Urothelium cell line (cell line): ENCODE results near the gene EMSY.

Experiments
- DNase-seq: peaks from one replicate; pipeline ENCODE4 v3.0.0; 2011; ENCODE audit warnings: low spot score, mixed read lengths
- FAIRE-seq: peaks from 2 replicates; lab custom pipeline; 2011; peaks lifted over from hg19 to GRCh38; lab: Jason Lieb, UNC

The EMSY gene

GRCh38 chr11:76453248-76453647, 8.4 kb downstream of the EMSY start:
- DNase-seq (no peak), FAIRE-seq (no peak)

- FAIRE-seq (no peak), DNase-seq (no peak)
Measured at GRCh38 chr11:76455331-76455730, 10.5 kb downstream of the EMSY start.

DNA sequence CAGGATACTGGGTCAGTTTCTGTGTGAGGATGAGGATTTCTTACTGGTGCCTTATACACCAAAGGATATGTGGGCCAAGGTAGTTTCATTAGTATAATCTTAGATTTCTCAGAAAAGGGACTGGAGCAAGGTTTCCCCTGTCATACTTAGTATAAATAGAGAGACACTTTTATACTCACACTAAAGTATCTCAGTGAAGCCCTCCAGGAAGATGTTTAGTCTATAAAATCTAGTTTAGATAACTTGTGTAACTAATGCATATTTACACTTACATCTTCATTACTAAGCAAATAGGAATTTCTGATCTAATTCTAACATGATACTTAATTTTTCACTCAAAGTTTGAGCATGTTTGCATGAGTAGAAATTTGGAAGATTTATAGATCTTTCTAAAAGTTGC, 11.1 kb downstream of the EMSY start:
- FAIRE-seq: no peak
- DNase-seq: no peak

DNA sequence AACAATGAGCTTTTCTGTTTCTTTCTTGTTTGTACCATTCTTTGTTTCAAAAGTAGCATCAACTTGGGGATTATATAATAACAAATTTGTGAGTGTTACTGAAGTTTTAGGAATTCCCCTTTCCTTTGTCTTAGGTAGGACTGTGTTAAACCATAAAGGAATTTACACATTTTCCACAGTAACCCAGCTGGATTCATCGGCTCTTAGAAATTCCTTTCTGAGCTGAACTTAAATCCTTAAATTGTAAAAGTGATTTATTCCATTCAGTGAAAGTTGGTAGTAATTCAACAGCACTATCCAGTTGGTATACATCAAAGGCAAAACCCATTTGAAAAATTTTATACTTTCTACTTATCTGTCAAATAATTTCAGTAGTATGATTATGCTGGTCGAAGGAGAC, 11.8 kb downstream of the EMSY start:
- FAIRE-seq (no peak), DNase-seq (no peak)

DNA sequence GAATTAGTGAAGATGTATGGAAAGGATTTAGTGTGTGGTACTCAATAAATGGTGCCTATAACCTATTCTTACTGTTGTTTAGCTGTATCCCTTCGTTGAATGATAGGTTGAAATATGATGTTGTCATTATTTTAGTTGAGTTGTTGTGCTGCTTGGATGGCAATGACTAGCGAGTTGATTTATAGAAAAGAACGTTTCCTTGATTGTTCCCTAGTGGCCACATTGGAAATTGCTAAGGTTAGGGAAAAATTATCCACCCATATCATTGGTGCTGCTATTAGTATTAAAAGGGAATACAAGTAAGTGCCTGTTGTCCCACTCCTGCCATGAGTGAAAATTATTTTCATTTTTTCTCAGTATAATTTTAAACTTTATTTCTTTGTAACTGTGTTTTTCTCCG, 14.5 kb downstream of the EMSY start:
- no peak for FAIRE-seq
- peak; percentile 19 for DNase-seq

GRCh38 chr11:76459846-76460245, 15.0 kb downstream of the EMSY start:
- no peak for FAIRE-seq
- no peak for DNase-seq

GRCh38 chr11:76462317-76462716, 17.5 kb downstream of the EMSY start:
- DNase-seq (no peak), FAIRE-seq (peak; percentile 9)

- FAIRE-seq: no peak
- no peak for DNase-seq
Measured at GRCh38 chr11:76465701-76466100, 20.9 kb downstream of the EMSY start.

DNA sequence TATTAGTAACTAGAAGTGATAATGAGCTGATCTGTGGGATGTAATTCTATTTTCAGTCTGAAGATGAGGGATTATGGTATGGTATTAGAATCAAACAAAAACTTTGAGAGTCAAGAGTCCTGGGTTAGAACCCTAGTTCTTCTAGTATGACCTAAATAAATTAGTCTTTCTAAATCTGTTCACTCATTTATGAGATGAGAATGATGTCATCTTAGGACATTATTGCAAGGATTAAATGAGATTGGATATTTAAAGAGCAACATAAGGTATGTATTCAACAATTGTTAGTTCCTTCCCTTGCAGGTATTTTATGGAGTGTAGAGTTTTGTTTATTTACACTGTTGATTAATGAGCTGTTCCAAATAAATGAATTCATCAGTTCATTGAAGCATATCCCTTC, 21.8 kb downstream of the EMSY start:
- DNase-seq (no peak), FAIRE-seq (no peak)

GRCh38 chr11:76469141-76469540, 24.3 kb downstream of the EMSY start:
- FAIRE-seq (no peak), DNase-seq (no peak)

- no peak for DNase-seq
- FAIRE-seq: no peak
Measured at GRCh38 chr11:76471382-76471781, 26.6 kb downstream of the EMSY start.

GRCh38 chr11:76480241-76480640, 35.4 kb downstream of the EMSY start:
- no peak for DNase-seq
- FAIRE-seq: no peak

DNA sequence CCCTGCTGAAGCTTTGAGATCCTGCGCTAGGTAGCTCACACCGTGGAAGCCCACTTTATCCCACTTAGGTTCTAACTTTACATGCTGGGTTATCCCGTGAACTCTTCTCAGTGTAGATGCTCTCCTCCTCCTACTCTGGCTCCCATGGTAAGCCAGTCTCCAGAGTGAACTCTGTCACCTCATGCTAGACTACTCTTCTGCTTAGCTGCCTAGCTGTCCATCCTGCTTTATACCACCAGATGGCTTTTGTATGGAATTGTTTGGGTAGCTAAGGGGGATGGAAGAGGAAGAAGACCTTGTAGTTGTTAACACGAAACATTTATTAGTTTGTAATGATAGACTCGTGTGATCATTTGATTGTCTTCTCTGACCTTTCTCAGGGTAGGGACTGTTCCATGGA, 46.8 kb downstream of the EMSY start:
- DNase-seq (no peak), FAIRE-seq (no peak)

DNA sequence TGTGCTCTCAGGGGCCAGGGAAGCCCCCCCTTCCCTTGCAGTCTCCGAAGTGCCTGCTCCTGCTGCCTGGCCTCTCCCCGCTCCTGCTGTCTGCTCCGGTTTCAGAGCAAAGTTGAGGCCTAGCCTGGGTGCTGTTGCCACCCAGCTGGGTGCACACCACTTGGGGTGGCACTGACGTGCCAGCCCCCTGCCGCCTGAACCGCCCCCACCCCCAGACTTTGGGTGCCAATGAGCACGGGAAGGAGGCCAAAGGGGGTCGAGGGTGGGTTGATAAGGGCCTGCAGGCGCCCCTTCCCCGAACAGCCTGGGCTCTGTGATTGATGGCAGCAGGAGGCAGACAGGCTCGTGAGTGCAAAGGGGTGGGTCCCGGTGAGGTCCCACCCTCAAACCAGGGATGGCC, 48.2 kb downstream of the EMSY start:
- FAIRE-seq: no peak

GRCh38 chr11:76493626-76494539, 49.1 kb downstream of the EMSY start:
- no peak for DNase-seq
- no peak for FAIRE-seq

More for the DNA sequence above, 48.2 kb downstream of the EMSY start:
- no peak for DNase-seq

DNA sequence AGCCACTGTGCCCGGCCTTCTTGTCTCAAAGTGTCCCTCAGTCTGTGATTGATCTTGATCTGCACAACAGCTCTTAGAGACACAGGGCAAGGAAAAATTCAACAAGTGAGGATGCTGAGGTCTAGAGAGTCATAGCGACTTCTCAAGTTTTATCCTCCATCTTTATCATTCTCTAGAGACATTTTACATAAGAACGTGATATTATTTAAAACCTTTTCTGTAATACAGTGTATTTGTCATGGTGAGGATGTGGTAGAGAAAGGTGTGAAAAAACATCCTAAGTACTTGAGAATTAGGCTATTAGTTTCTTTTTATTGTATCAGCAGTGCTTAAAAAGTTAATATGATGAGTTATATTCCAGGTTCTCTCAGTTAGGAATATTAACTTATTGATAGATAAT, 50.2 kb downstream of the EMSY start:
- DNase-seq (no peak), FAIRE-seq (no peak)

- DNase-seq: no peak
- no peak for FAIRE-seq
Measured at GRCh38 chr11:76496174-76496573, 51.4 kb downstream of the EMSY start.

GRCh38 chr11:76501526-76502202, 56.8 kb downstream of the EMSY start:
- DNase-seq: no peak
- no peak for FAIRE-seq

DNA sequence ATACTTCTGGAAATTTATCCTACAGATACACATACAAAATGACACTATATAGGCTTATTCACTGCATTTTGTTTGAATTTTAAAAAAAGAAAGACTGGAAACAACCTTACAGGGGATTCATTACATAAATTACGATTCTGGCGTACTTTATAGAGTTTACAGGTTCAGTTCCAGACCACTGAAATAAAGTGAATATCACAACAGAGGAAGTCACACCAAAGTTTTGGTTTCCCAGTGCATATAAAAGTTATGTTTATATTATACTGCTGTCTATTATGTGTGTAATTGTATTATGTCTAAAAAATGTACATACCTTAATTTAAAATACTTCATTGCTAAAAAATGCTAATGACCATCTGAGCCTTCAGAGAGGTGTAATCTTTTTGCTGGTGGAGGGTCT, 62.0 kb downstream of the EMSY start:
- DNase-seq (no peak), FAIRE-seq (no peak)

- no peak for DNase-seq
- peak; percentile 30 for FAIRE-seq
Measured at GRCh38 chr11:76510060-76511047, 65.5 kb downstream of the EMSY start.
